Stimulated activated CD4-positive, alpha-beta T cell treated with anti-CD3 and anti-CD28 coated beads, TNF-alpha, amount 100 ng/mL, for 4 hours (primary cell): ENCODE results near the gene HLF.

Experiments
- DNase-seq, 3 experiments: peaks; one replicate each; pipeline ENCODE4 v3.0.0-alpha.2; 2020; ENCODE audit warnings: low read depth in 3 of 3

HLF gene

GRCh38 chr17:55330344-55330933 lies 65.7 kb downstream of the HLF start:
- DNase-seq: no peak

GRCh38 chr17:55332296-55333041 lies 67.7 kb downstream of the HLF start:
- no peak for DNase-seq

GRCh38 chr17:55334285-55334684 lies 69.5 kb downstream of the HLF start:
- no peak for DNase-seq

- DNase-seq: no peak
Measured at GRCh38 chr17:55334881-55335540, 70.3 kb downstream of the HLF start.

GRCh38 chr17:55335625-55336024 lies 70.9 kb downstream of the HLF start:
- DNase-seq: no peak

GRCh38 chr17:55336426-55336825 lies 71.7 kb downstream of the HLF start:
- DNase-seq: no peak

GRCh38 chr17:55340176-55340575 lies 75.4 kb downstream of the HLF start:
- DNase-seq: no peak

- no peak for DNase-seq
Measured at GRCh38 chr17:55340686-55341085, 75.9 kb downstream of the HLF start.

GRCh38 chr17:55341432-55341831 lies 76.7 kb downstream of the HLF start:
- DNase-seq: no peak

- DNase-seq: no peak
Measured at GRCh38 chr17:55342800-55343585, 78.2 kb downstream of the HLF start.

- DNase-seq: no peak
Measured at GRCh38 chr17:55343900-55344513, 79.2 kb downstream of the HLF start.

- no peak for DNase-seq
Measured at GRCh38 chr17:55344514-55344997, 79.8 kb downstream of the HLF start.

GRCh38 chr17:55345132-55345531 lies 80.4 kb downstream of the HLF start:
- no peak for DNase-seq

- no peak for DNase-seq
Measured at GRCh38 chr17:55346658-55347057, 81.9 kb downstream of the HLF start.

- DNase-seq: no peak
Measured at GRCh38 chr17:55347341-55347740, 82.6 kb downstream of the HLF start.

- peak in 1 of 3 experiments; percentile 17 for DNase-seq
Measured at GRCh38 chr17:55348749-55349354, 84.1 kb downstream of the HLF start.

GRCh38 chr17:55350825-55351205 lies 86.1 kb downstream of the HLF start:
- DNase-seq: no peak

- DNase-seq: no peak
Measured at GRCh38 chr17:55351226-55351625, 86.5 kb downstream of the HLF start.

- no peak for DNase-seq
Measured at GRCh38 chr17:55354010-55354409, 89.2 kb downstream of the HLF start.

- DNase-seq: no peak
Measured at GRCh38 chr17:55354941-55355340, 90.2 kb downstream of the HLF start.
